HEK293 (cell line): Measurements from ENCODE around the gene SLC26A11.

Source experiments
- CTCF ChIA-PET: fragments of 350-600 bp; formaldehyde crosslinking; extraction: SDS; loops from one replicate; lab custom pipeline; 2021; ENCODE audit warnings: antibody characterized with exemption; lab: Yijun Ruan, JAX
- POLR2A ChIA-PET: fragments of 300-600 bp; formaldehyde crosslinking; extraction: SDS; loops from one replicate; lab custom pipeline; 2020; ENCODE audit warnings: antibody characterized with exemption, inconsistent platforms; lab: Yijun Ruan, JAX
- H3K27ac ChIP-seq: fragments of 200-500 bp; sonication (Bioruptor generic); 2 replicates; pipeline ENCODE4 v1.5.1; 2014; ENCODE audit warnings: low read depth, low read length, control low read depth, inconsistent platforms; ENCODE audit errors: extremely low read depth
- H3K36me3 ChIP-seq, 2 experiments: fragments of 200-500 bp in 1 of 2; sonication (Bioruptor generic) in 1 of 2; 1 replicate in 1 of 2; 2 replicates in 1 of 2; pipeline ENCODE4 v1.5.1; 2014 to 2017; ENCODE audit warnings: inconsistent platforms in 2 of 2, low read length in 2 of 2; ENCODE audit not compliant: control insufficient read depth in 2 of 2, insufficient read depth in 1 of 2
- H3K4me1 ChIP-seq: fragments of 200-500 bp; sonication (Bioruptor generic); 2 replicates; pipeline ENCODE4 v1.5.1; 2014; ENCODE audit warnings: mild to moderate bottlenecking, low read length, inconsistent platforms; ENCODE audit not compliant: control insufficient read depth, insufficient read depth
- H3K4me3 ChIP-seq: 2 replicates; pipeline ENCODE4 v1.5.1; 2011; ENCODE audit warnings: low read depth, mild to moderate bottlenecking, control low read depth, low read length, moderate library complexity
- H3K9me3 ChIP-seq: fragments of 200-500 bp; sonication (Bioruptor generic); 2 replicates; pipeline ENCODE4 v1.5.1; 2014; ENCODE audit warnings: low read depth, low read length, inconsistent platforms; ENCODE audit not compliant: control insufficient read depth, insufficient read depth
- AEBP2 ChIP-seq: fragments of 450-650 bp; formaldehyde crosslinking; IDR thresholded peaks from 2 replicates; pipeline ENCODE4 v1.5.1; 2016; ENCODE audit warnings: missing biosample characterization, missing genetic modification characterization, borderline replicate concordance
- BCL6B ChIP-seq: fragments of 450-650 bp; formaldehyde crosslinking; IDR thresholded peaks from 2 replicates; pipeline ENCODE4 v1.5.1; 2017; ENCODE audit warnings: missing biosample characterization, missing genetic modification characterization
- FEZF1 ChIP-seq: fragments of 450-650 bp; formaldehyde crosslinking; IDR thresholded peaks from 2 replicates; pipeline ENCODE4 v1.5.1; 2016; ENCODE audit warnings: missing biosample characterization, missing genetic modification characterization
- GFI1B ChIP-seq: fragments of 450-650 bp; formaldehyde crosslinking; IDR thresholded peaks from 2 replicates; pipeline ENCODE4 v1.5.1; 2016; ENCODE audit warnings: missing biosample characterization, missing genetic modification characterization
- HOXA7 ChIP-seq: sonication (generic); formaldehyde crosslinking; IDR thresholded peaks from 2 replicates; pipeline ENCODE4 v1.8.1; 2022; ENCODE audit warnings: missing genetic modification reagents, borderline replicate concordance
- OSR2 ChIP-seq: fragments of 450-650 bp; formaldehyde crosslinking; IDR thresholded peaks from 2 replicates; pipeline ENCODE4 v1.5.1; 2016; ENCODE audit warnings: missing biosample characterization, missing genetic modification characterization
- REST ChIP-seq: fragments of 450-650 bp; formaldehyde crosslinking; IDR thresholded peaks from 2 replicates; pipeline ENCODE4 v1.5.1; 2016; ENCODE audit warnings: missing biosample characterization, missing genetic modification characterization
- SCRT1 ChIP-seq: fragments of 450-650 bp; formaldehyde crosslinking; IDR thresholded peaks from 2 replicates; pipeline ENCODE4 v1.5.1; 2016; ENCODE audit warnings: missing biosample characterization, missing genetic modification characterization, borderline replicate concordance
- YY2 ChIP-seq: fragments of 450-650 bp; formaldehyde crosslinking; IDR thresholded peaks from 2 replicates; pipeline ENCODE4 v1.5.1; 2016; ENCODE audit warnings: missing biosample characterization, missing genetic modification characterization
- ZBTB10 ChIP-seq: fragments of 450-650 bp; formaldehyde crosslinking; IDR thresholded peaks from 2 replicates; pipeline ENCODE4 v1.5.1; 2016; ENCODE audit warnings: missing biosample characterization, missing genetic modification characterization
- ZBTB49 ChIP-seq: fragments of 450-650 bp; formaldehyde crosslinking; IDR thresholded peaks from 2 replicates; pipeline ENCODE4 v1.5.1; 2016; ENCODE audit warnings: missing biosample characterization, missing genetic modification characterization, low read depth
- ZNF184 ChIP-seq: fragments of 450-650 bp; IDR thresholded peaks from 2 replicates; pipeline ENCODE4 v1.5.1; 2018; ENCODE audit warnings: missing biosample characterization, mild to moderate bottlenecking, missing genetic modification characterization
- ZNF23 ChIP-seq: fragments of 450-650 bp; formaldehyde crosslinking; IDR thresholded peaks from 2 replicates; pipeline ENCODE4 v1.5.1; 2016; ENCODE audit warnings: missing biosample characterization, missing genetic modification characterization, borderline replicate concordance
- ZNF26 ChIP-seq: fragments of 450-650 bp; formaldehyde crosslinking; IDR thresholded peaks from 2 replicates; pipeline ENCODE4 v1.5.1; 2016; ENCODE audit warnings: missing biosample characterization, missing genetic modification characterization
- ZNF292 ChIP-seq: fragments of 450-650 bp; formaldehyde crosslinking; IDR thresholded peaks from 2 replicates; pipeline ENCODE4 v1.5.1; 2016; ENCODE audit warnings: low read depth, missing biosample characterization, missing genetic modification characterization, borderline replicate concordance
- ZNF324 ChIP-seq: fragments of 450-650 bp; formaldehyde crosslinking; IDR thresholded peaks from 2 replicates; pipeline ENCODE4 v1.5.1; 2016; ENCODE audit warnings: missing biosample characterization, missing genetic modification characterization
- ZNF426 ChIP-seq: fragments of 450-650 bp; formaldehyde crosslinking; IDR thresholded peaks from 2 replicates; pipeline ENCODE4 v1.5.1; 2017; ENCODE audit warnings: missing biosample characterization, missing genetic modification characterization, mild to moderate bottlenecking, inconsistent platforms, moderate library complexity
- ZNF433 ChIP-seq: fragments of 450-650 bp; formaldehyde crosslinking; IDR thresholded peaks from 2 replicates; pipeline ENCODE4 v1.5.1; 2016; ENCODE audit warnings: missing biosample characterization, missing genetic modification characterization, low read depth
- ZNF555 ChIP-seq: fragments of 450-650 bp; formaldehyde crosslinking; conservative IDR thresholded peaks from 2 replicates; pipeline ENCODE4 v1.5.1; 2017; ENCODE audit warnings: missing biosample characterization, mild to moderate bottlenecking, missing genetic modification characterization, inconsistent platforms
- ZNF561 ChIP-seq: fragments of 450-650 bp; IDR thresholded peaks from 2 replicates; pipeline ENCODE4 v1.5.1; 2018; ENCODE audit warnings: missing biosample characterization, missing genetic modification characterization, borderline replicate concordance
- ZNF610 ChIP-seq: fragments of 450-650 bp; formaldehyde crosslinking; IDR thresholded peaks from 2 replicates; pipeline ENCODE4 v1.5.1; 2016; ENCODE audit warnings: missing biosample characterization, missing genetic modification characterization, borderline replicate concordance
- ZNF624 ChIP-seq: fragments of 450-650 bp; formaldehyde crosslinking; IDR thresholded peaks from 2 replicates; pipeline ENCODE4 v1.5.1; 2017; ENCODE audit warnings: missing biosample characterization, missing genetic modification characterization
- ZSCAN23 ChIP-seq: fragments of 450-650 bp; formaldehyde crosslinking; IDR thresholded peaks from 2 replicates; pipeline ENCODE4 v1.5.1; 2016; ENCODE audit warnings: missing biosample characterization, missing genetic modification characterization

The SLC26A11 gene

GRCh38 chr17:80218391-80218790 is 1.8 kb upstream of the SLC26A11 start (continued):
- TF ChIP-seq ZBTB10 (tag by site-specific recombination) (no peak), ZNF624 (tag by site-specific recombination) (no peak), BCL6B (tag by site-specific recombination) (no peak), FEZF1 (tag by site-specific recombination) (no peak), ZNF426 (tag by site-specific recombination) (no peak), ZNF433 (tag by site-specific recombination) (no peak), AEBP2 (tag by site-specific recombination) (no peak), REST (tag by site-specific recombination) (no peak), SCRT1 (no peak), YY2 (tag by site-specific recombination) (no peak), ZBTB49 (no peak)

GRCh38 chr17:80219013-80219762 is 1.0 kb upstream of the SLC26A11 start:
- H3K4me1 ChIP-seq = peaks cover 8% of the 10 kb centered on the region; the same call in 1 of the 2 replicates
- peak overlapping the region; percentile 93 for H3K27ac ChIP-seq
- ChIA-PET CTCF (interaction anchor here (0.6 to 1.0 kb wide), 3 partner anchors 40 to 999 kb away, joined by 3 read pairs; no protein-coding TSS in a partner anchor), POLR2A (interaction anchor here (0.5 to 2.4 kb wide), 9 partner anchors 8 to 1455 kb away, joined by 3 to 11 read pairs (median 5); no protein-coding TSS in a partner anchor)
- H3K36me3 ChIP-seq = peaks cover 14 to 60% of the 10 kb centered on the region in 2 experiments
- H3K4me3 ChIP-seq = peak overlapping the region; percentile 82
- H3K9me3 ChIP-seq = no peaks in the 10 kb centered on the region
- TF ChIP-seq ZNF610 (tag by site-specific recombination) (no peak), ZNF555 (tag by site-specific recombination) (no peak), ZSCAN23 (tag by site-specific recombination) (no peak), ZNF324 (no peak), GFI1B (tag by site-specific recombination) (0 out of 2 replicates have a peak, but pooled peaks have one; percentile 23), OSR2 (tag by site-specific recombination) (0 out of 2 replicates have a peak, but pooled peaks have one; percentile 42), ZNF26 (tag by site-specific recombination) (no peak), ZNF184 (tag by site-specific recombination) (peak; percentile 84), ZNF561 (tag by site-specific recombination) (peak; percentile 85), HOXA7 (no peak), ZNF23 (no peak), ZNF292 (tag by site-specific recombination) (no peak)
